GM18951 (cell line): Measurements from ENCODE around the gene RBBP9.

Source experiments
- POLR2A ChIP-seq: IDR thresholded peaks from 4 replicates; pipeline ENCODE4 v1.6.1; 2011; ENCODE audit warnings: mild to moderate bottlenecking; ENCODE audit not compliant: insufficient read length, insufficient read depth; ENCODE audit errors: extremely low read depth
- in situ Hi-C: fragments of 300-500 bp; cut with MboI; formaldehyde crosslinking; loops from one replicate; pipeline ENCODE4 v1.12.0; 2022; ENCODE audit warnings: low sequenced_read_pairs, mixed read lengths, inconsistent platforms; ENCODE audit not compliant: unreplicated experiment

RBBP9 gene

GRCh38 chr20:18466894-18467730 lies 29.9 kb downstream of the RBBP9 start, which contains the start of the genes DZANK1 and POLR3F:
TSS of gene DZANK1 (minus strand) at chr20:18467030. CDS start at chr20:18465358, 1,672 bp downstream.
TSS of gene POLR3F (plus strand) at chr20:18467390. CDS start at chr20:18467507, 117 bp downstream.
- TF ChIP-seq POLR2A, result peak; percentile 60
- in situ Hi-C loops, result no loop called here

GRCh38 chr20:18466574-18466893 lies 30.5 kb downstream of the RBBP9 start:
- in situ Hi-C loops, result no loop called here
- TF ChIP-seq POLR2A, result peak; percentile 49

DNA sequence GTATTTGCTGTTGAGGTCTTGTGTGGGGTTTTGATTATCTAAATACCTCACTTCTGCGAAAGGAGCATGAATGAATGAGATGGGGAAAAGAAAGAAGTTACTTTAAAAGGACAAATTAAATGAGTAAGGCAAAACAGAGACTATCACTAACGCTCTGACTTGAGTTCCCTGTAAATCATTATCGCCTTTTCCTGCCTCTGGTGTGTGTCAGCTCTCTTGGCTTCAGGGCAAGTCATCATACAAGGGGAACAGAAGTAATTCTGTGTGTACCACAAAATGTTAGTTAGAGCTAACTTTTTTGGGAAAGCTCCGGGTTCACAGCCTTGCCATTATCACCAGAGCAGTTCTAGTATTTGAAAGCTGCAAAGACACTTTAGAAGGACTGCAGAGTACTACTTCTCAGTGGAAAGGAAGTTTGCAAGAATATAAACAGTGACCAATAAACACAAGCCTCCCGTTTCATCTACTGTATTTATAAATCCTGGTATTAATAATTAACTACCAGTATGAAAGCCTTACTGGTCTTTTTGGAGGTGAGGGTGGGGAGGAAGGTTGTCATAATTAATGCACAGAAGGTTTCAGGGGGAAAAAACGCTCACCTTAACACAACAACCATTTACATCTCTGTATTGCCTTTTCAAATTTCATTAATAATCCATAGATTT lies 31.4 kb downstream of the RBBP9 start:
- in situ Hi-C loops, result no loop called here
- no peak for TF ChIP-seq POLR2A

DNA sequence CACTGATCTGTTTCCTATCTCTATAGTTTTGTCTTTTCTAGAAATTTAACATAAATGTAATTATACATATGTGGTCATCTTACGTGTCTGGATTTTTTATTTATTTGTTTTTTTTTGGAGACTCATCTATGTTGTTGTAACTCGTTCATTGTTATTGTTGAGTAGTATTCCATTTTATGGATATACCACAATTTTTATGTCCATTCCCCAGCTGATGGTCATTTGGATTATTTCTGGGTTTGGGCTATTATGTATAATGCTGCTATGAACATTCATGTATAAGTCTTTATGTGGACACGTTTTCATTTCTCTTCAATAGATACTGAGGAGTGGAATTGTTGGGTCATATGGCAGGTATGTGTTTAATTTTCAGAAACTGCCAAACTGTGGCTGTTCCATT lies 40.4 kb downstream of the RBBP9 start:
- in situ Hi-C loops, result no loop called here
- TF ChIP-seq POLR2A, result no peak

- in situ Hi-C loops, result no loop called here
- no peak for TF ChIP-seq POLR2A
These were observed 53.1 kb downstream of the RBBP9 start for GRCh38 chr20:18443886-18444285.

GRCh38 chr20:18440403-18440802 lies 56.6 kb downstream of the RBBP9 start:
- in situ Hi-C loops, result no loop called here
- TF ChIP-seq POLR2A, result no peak

- no peak for TF ChIP-seq POLR2A
- in situ Hi-C loops, result no loop called here
These were observed 60.2 kb downstream of the RBBP9 start for GRCh38 chr20:18436847-18437246.
